ENCODE measurements around the gene TMEM208.

GRCh38 chr16:67202956-67203493 lies 23.9 kb upstream of the TMEM208 start:
- TF ChIP-seq, protein P1, sequence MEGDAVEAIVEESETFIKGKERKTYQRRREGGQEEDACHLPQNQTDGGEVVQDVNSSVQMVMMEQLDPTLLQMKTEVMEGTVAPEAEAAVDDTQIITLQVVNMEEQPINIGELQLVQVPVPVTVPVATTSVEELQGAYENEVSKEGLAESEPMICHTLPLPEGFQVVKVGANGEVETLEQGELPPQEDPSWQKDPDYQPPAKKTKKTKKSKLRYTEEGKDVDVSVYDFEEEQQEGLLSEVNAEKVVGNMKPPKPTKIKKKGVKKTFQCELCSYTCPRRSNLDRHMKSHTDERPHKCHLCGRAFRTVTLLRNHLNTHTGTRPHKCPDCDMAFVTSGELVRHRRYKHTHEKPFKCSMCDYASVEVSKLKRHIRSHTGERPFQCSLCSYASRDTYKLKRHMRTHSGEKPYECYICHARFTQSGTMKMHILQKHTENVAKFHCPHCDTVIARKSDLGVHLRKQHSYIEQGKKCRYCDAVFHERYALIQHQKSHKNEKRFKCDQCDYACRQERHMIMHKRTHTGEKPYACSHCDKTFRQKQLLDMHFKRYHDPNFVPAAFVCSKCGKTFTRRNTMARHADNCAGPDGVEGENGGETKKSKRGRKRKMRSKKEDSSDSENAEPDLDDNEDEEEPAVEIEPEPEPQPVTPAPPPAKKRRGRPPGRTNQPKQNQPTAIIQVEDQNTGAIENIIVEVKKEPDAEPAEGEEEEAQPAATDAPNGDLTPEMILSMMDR (conservative IDR thresholded peaks at IDR 0.05) = no peak
- no peak for TF ChIP-seq ZFX (IDR thresholded peaks at IDR 0.05)
